IPS-NIHi11 (cell line): Measurements from ENCODE around the gene TBCD.
A peak's percentile ranks its signal among the peaks of the same experiment; 100 is the strongest.

Experiments used
- DNase-seq: peaks from one replicate; pipeline ENCODE4 v3.0.0; 2012; ENCODE audit warnings: mixed read lengths, low spot score

Gene TBCD

GRCh38 chr17:82810644-82811430 is 59.0 kb downstream of the TBCD start:
- DNase-seq: no peak

- DNase-seq: no peak
Observed at GRCh38 chr17:82812058-82812457, 60.2 kb downstream of the TBCD start.

GRCh38 chr17:82812601-82813000 is 60.7 kb downstream of the TBCD start:
- DNase-seq: no peak

- DNase-seq: no peak
Observed at GRCh38 chr17:82813299-82814051, 61.6 kb downstream of the TBCD start.

- DNase-seq: no peak
Observed at GRCh38 chr17:82814834-82815233, 63.0 kb downstream of the TBCD start.

GRCh38 chr17:82815354-82815753 is 63.5 kb downstream of the TBCD start:
- no peak for DNase-seq

- DNase-seq: no peak
Observed at GRCh38 chr17:82815790-82816305, 64.0 kb downstream of the TBCD start.

GRCh38 chr17:82816358-82816757 is 64.5 kb downstream of the TBCD start:
- no peak for DNase-seq

GRCh38 chr17:82817947-82818346 is 66.1 kb downstream of the TBCD start:
- no peak for DNase-seq

- DNase-seq: no peak
Observed at GRCh38 chr17:82820278-82821251, 68.7 kb downstream of the TBCD start.

- DNase-seq: no peak
Observed at GRCh38 chr17:82821554-82821953, 69.7 kb downstream of the TBCD start.

GRCh38 chr17:82822281-82822680 is 70.4 kb downstream of the TBCD start:
- DNase-seq: no peak

GRCh38 chr17:82823004-82823403 is 71.1 kb downstream of the TBCD start:
- peak; percentile 82 for DNase-seq

- DNase-seq: no peak
Observed at GRCh38 chr17:82825540-82826124, 73.8 kb downstream of the TBCD start.

- no peak for DNase-seq
Observed at GRCh38 chr17:82826211-82826610, 74.3 kb downstream of the TBCD start.

GRCh38 chr17:82826956-82827355 is 75.1 kb downstream of the TBCD start:
- no peak for DNase-seq

- no peak for DNase-seq
Observed at GRCh38 chr17:82828875-82829487, 77.1 kb downstream of the TBCD start.

- no peak for DNase-seq
Observed at GRCh38 chr17:82830249-82830661, 78.4 kb downstream of the TBCD start.

GRCh38 chr17:82831041-82831817 is 79.4 kb downstream of the TBCD start:
- DNase-seq: no peak

- DNase-seq: no peak
Observed at GRCh38 chr17:82831818-82832200, 79.9 kb downstream of the TBCD start.
